Posterior vena cava (tissue), 2 donors: ENCODE measurements around the gene ZPBP. TPM values are rescaled to one million over a fixed set of nuclear protein-coding genes. Genes with fewer than 3 reads are reported as not detected.

Experiments used
- DNase-seq: peaks from one replicate; pipeline ENCODE4 v3.0.0-alpha.2; 2020; ENCODE audit warnings: low spot score
- intact Hi-C, 2 donors: fragments of 100-400 bp; cut with DNase I; formaldehyde crosslinking; loops; one replicate each; pipeline versions ENCODE4 v1.14.1 to v1.14.2; 2022 to 2023
- long read RNA-seq, 2 donors: library from polyadenylated mRNA; unstranded; transcript quantifications; one replicate each; pipeline ENCODE4 v2.0.0, GENCODE V29; 2020 to 2021
- total RNA-seq, 2 donors: library from RNA; stranded (reverse); fragmentation: NEBNext Ultra II Directional; extraction: Animal tissue kit (Norgen Biotek cat#: 25700); gene quantifications; one replicate each; pipeline ENCODE4 v1.2.1, GENCODE V29; 2021
- donor health status: DM: yes; HTN: yes; CAD: no.
- donor health status: DM: yes; HTN: yes; CAD: no.

ZPBP gene, protein sequence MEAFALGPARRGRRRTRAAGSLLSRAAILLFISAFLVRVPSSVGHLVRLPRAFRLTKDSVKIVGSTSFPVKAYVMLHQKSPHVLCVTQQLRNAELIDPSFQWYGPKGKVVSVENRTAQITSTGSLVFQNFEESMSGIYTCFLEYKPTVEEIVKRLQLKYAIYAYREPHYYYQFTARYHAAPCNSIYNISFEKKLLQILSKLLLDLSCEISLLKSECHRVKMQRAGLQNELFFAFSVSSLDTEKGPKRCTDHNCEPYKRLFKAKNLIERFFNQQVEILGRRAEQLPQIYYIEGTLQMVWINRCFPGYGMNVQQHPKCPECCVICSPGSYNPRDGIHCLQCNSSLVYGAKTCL
- not detected for total RNA-seq
- long read RNA-seq, donor 1, result 0 reads
- long read RNA-seq, donor 2, result 0 reads

DNA sequence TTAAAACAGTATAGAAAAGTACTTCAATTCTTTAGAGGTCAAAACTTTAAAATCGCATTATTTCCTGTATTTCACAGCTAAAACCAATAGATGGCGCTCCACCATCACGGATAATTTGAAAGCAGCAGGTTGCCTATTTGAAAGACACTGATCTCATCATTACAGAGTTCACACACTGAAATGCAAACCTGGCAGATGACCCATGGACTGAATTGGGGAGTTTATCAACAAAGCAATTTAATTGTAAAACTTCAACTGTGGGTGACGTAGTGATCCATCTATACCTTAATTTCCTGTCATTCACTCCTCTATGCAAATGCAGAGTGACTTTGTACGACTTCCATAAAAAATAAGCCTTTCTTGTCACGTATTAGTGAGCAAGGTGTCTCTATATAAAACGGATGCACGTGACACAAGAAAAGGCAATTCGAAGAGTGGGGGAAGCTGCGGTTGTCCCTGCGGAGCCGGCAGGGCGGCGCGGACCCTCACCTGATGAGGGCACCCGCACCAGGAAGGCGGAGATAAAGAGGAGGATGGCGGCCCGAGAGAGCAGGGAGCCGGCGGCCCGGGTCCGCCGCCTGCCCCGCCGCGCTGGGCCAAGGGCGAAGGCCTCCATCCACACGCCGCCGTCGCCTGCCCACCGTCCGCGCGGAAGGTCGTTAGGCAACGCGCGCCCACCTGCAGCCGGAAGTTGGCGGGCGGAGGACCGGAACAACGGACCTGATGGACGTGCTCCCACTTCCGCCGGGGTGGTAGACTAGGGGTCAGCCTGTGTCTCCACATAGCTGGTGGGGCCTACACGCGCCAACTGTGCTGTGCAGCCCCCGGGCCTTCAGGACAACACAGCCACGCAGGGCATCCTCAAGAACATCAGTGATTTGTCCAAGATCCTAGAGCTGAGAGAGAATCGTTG, at the start of gene ZPBP:
Gene ZPBP (minus strand): TSS at position 668 of the 913 bp plus-strand sequence. CDS start 52 bp downstream, at position 616.
- intact Hi-C loops, result loop anchor here in 1 of 2 donors (5.0 kb wide), 1 partner anchor 1274 kb away; no protein-coding TSS in a partner anchor
- DNase-seq, result peak; percentile 76

DNA sequence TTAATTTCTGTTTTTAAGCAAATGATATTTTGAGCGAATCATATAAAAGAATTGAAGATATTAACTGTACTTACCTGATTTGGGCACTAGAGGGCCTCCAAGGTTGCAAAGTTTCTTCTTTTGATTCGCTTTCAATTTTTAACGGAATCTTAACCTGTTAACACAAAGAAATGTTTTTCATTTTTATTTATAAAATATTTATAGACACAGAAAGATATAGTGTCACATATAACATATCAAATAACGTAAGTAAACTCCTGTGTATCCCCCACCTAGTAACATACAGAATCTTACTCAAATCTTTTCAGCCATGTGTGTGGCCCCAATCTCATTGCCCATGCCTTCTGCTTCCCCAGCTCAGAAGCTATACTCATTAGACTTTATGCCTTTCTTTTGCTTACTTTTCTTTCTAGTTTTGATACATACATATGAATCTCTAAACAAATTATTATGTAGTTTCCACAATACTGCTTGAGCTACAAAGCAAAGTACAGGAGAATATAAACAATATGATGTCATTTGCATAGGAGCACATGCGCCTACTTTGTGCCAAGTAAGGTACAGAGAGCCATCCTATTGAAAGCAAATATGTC, 49.5 kb upstream of the ZPBP start:
- no peak for DNase-seq
- intact Hi-C loops, result no loop called here

DNA sequence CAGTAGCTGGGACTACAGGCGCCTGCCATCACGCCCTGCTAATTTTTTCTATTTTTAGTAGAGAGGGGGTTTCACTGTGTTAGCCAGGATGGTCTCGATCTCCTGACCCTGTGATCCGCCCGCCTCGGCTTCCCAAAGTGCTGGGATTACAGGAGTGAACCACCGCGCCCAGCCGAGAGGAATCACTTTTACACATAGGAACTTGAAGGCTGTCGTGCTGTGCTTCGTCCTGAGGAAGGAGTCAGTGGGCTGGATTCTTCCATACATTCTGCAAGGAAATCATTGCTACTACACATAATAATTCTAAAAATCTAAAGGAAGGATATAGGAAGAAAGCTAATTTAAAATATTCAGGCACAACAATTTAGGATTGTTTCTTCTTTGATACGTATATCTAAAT, 48.8 kb upstream of the ZPBP start:
- DNase-seq, result no peak
- intact Hi-C loops, result no loop called here

DNA sequence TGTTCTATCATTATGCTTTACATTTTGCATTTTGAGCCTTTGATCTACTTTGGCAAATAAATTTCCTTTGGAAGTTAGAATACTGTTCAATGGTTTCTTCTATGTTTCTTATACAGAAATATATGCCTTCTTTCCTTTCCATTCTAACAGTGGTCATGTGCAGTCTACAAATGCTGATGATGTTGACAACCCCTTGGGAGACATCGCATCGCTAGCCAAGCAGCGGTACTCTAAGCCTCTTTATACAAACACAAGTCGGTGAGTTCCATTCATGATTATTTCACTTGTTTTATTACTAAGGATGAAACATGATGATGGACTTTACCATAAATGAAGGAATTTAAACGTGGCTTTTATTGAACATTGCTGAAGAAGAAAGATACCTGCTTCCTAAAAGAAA, 48.1 kb upstream of the ZPBP start:
- no peak for DNase-seq
- intact Hi-C loops, result no loop called here

DNA sequence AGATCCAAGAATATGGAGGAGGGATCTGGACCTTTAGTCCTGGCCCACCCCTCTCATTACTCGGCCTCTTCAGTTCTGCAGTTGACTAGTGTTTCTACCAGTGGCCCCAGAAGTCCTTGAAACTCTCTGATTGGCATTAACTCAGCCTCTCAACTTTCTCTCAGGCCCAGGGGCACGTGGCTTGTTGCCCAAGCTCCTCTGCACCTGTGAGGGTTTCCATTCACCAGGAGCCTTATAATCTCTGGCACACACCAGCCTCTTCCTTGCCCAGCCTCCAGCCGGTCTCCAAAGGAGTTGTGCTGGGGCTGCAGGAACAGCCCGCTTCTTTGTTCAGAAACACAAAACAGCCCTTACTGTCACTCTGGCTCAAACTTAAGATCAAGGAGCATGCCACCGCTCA, 47.6 kb upstream of the ZPBP start:
- no peak for DNase-seq
- intact Hi-C loops, result no loop called here

DNA sequence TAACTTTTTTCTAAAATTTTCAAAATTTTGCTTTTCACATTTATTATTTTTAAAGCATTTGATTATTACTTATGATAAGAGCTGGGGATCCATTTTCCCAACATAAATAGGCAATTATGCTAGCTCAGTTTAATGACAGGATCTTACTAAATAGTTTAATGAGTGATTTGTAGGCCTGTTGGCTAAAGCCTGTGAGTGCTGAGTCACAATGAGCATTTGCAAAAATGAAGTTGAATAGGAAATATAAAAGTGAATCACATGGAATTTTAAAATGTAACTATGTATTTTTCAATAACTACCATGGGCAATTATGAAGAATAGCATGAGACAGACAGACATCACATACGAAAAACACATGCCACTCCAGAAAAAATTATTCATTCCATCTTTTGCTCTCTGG, 45.1 kb upstream of the ZPBP start:
- intact Hi-C loops, result no loop called here
- no peak for DNase-seq

DNA sequence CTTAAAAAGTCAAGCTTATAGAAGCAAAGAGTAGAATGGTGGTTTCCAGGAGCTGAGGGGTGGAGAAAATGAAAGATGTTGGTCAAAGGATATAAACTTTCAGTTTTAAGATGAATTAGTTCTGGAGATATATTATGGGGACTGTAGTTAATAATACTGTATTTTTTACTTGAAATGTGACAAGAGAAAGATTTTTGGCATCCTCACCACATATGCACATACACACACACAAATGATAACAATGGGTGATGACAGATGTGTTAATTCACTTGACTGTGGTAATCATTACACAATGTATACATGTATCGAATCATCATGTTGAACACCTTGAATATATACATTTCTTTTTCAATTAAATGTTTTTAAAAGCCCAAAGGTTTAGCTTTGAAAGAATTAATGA, 32.7 kb upstream of the ZPBP start:
- DNase-seq, result no peak
- intact Hi-C loops, result no loop called here

DNA sequence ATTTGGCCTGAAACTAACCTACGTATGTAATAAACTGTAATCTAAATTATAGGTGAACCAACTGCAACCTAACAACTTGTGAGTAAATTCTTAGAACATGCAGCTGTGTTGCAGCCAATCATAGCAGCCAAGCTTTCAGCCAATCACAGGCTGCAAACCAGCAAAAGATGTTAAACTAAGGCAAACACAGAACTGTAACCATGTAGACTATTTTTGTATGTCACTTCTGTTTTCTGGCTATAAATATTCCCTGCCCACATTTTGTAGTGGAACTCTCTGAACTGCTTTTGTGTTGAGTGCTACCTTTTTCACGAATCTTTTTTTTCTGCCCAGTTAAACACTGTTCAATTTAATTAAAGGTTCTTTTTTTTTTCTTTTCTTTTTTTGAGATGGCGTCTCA, 28.2 kb upstream of the ZPBP start:
- intact Hi-C loops, result no loop called here

DNA sequence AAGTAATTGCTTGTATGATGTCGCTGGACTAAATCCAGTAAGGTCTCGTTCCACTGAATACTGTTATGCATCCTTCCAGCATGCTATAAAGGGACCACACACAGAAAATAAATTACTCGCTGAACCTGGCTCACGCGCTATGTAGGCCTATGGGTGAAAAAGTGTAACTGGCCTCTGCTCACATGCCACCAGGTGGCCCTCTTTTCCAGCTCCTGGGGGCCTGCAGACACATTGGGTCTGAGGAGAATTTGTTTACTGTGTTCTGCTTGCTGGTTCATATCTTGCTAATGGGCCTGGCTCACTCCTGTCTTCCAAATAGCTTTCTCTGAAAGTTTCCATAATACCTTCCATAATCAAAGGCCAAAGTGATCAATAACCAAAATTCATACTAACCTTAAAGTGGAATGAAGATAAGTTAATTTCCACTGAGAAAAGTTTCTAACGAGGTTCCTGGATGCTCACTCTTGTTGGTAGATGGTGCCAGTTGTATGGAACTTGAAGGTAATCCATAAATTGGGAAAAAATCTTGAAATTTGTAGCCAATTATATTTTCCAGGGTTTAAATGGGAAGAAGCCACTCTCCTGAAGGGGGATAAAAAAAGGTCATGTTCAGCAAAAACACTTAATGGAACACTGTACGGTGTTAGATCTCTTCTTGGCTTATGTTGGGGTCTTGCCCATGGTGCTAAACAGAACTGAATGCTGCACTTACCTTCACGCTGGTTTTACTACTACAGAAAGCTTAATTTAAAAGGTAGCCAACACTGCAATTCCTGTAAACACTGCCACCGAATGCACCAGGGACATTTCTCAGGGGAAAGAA, 27.0 kb upstream of the ZPBP start:
- intact Hi-C loops, result no loop called here

More for the DNA sequence above, 28.2 kb upstream of the ZPBP start:
- no peak for DNase-seq

DNA sequence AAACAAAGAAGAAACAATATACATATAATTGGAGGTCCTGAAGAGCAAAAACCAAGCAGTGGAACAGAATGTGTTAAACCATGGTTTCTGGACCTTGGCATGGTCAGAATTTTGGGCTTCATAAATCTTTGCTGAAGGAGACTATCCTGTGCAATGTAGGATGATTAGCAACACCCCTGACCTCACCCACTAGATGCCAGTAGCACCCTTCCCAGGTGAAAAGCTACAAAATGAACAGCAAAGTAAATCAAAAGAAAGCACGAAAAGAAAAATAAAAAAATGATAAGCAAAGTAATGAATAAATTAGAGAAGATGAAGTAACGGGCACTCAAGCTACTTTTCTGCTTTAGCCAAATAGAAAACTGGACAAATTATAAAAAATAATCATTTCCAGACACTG, 19.2 kb upstream of the ZPBP start:
- no peak for DNase-seq
- intact Hi-C loops, result no loop called here

More for the DNA sequence above, 27.0 kb upstream of the ZPBP start:
- DNase-seq, result no peak

DNA sequence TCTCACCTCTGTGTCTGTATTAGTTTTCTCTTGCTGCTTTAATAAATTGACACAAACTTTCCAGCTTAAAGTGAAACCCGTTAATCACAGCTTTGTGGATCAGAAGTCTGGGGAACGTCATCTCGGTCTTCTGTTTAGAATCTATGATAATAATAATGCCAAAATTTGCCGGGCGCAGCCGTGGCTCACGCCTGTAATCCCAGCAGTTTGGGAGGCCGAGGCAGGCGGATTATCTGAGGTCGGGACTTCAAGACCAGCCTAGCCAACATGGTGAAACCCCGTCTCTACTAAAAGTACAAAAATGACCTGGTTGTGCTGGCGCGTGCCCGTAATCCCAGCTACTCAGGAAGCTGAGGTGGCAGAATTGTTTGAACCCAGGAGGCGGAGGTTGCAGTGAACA, 8.8 kb upstream of the ZPBP start:
- intact Hi-C loops, result no loop called here
- DNase-seq, result no peak

DNA sequence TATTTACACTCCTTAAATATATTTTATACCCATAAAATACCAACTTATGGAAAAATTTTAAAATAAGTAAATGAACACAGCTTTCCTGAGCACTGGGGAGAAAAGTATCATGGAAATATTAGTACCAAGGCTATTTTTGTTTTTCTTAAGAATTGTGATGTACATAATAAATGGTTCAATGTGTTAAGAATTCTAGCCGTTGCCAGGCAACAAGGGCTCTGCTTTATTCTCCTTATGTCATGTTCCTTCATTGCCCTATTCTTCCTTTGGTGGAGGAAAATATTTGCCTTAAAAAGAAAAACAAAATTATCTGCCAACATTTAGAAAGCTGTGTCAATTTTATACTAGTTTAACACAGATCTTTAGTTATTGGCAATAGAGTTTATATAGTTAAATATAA, 2.6 kb upstream of the ZPBP start:
- no peak for DNase-seq
- intact Hi-C loops, result no loop called here

DNA sequence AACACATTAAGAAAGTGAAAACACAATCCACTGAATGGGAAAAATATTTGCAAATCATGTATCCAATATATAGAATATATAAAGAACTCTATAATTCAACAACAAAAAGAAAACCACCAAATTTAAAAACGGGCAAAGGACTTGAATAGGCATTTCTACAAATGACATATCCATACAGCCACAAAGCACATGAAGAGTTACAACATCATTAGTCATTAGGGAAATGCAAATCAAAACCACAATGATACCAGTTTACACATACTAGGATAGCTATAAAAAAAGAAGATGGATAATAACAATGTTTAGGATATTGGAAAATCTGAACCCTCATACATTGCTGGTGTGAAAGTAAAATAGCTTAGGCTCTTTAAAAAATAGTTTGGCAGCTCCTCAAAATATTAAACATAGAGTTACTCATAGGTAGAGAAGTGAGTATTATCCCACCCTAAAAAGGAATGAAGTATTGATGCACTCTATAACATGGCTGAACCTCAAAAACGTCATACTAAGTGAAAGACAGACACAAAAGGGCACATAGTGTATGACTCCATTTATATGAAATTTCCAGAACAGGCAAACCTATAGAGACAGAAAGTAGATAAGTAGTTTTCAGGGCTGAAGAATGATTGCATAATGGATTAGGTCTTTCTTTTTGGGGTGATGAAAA, 4.5 kb downstream of the ZPBP start:
- intact Hi-C loops, result no loop called here
- no peak for DNase-seq

DNA sequence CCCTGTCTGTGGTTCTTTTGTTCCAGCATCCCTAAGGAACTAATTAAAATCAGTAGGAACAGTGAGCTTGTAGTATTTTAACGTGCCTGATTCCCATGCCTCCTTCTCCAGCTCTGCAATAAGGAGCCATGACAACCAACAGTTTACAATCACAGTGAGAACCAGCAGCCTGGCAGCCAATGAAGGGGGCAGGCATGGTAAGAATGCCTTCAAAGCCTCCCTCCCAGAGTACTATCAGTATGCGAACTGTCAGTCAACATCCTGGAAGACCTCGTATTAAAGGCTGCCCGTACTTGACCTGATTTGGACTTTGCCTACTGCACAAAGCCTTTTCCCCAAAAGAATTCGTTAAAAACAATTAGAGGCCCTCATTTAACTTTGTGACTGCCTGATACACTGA, 7.7 kb downstream of the ZPBP start:
- intact Hi-C loops, result no loop called here
- DNase-seq, result no peak

DNA sequence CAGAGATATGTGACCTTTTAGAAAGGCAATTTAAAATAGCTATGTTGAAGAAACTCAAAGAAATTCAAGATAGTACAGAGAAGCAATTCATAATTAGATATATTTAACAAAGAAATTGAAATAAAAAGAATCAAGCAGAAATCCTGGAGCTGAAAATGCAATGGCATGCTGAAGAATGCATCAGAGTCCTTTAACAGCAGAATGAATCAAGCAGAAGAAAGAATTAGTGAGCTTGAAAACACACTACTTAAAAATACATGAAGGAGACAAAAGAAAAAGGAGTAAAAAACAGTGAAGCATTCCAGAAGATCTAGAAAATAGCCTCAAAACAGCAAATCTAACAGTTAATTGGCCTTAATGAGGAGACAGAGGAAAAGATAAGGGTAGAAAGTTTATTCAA, 20.0 kb downstream of the ZPBP start:
- intact Hi-C loops, result no loop called here
- no peak for DNase-seq

DNA sequence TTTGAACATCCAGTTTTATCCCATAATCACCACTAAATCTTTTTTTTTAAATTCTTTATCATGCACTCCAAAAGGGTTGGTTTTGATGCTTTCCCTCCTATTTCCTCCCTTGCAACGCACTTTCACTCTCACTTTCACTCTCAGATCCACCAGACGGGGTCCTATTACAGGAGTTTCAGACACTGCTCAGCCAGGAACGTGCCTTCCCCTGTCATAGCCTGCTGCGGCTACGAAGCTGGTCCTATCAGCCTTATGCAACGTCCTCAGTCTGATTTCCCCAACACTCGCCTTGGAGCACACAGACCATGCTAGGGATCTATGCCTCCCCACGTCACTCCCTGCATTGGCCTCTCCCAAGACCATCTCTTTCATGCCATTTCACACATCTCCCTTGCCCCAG, 23.4 kb downstream of the ZPBP start:
- peak; percentile 83 for DNase-seq

DNA sequence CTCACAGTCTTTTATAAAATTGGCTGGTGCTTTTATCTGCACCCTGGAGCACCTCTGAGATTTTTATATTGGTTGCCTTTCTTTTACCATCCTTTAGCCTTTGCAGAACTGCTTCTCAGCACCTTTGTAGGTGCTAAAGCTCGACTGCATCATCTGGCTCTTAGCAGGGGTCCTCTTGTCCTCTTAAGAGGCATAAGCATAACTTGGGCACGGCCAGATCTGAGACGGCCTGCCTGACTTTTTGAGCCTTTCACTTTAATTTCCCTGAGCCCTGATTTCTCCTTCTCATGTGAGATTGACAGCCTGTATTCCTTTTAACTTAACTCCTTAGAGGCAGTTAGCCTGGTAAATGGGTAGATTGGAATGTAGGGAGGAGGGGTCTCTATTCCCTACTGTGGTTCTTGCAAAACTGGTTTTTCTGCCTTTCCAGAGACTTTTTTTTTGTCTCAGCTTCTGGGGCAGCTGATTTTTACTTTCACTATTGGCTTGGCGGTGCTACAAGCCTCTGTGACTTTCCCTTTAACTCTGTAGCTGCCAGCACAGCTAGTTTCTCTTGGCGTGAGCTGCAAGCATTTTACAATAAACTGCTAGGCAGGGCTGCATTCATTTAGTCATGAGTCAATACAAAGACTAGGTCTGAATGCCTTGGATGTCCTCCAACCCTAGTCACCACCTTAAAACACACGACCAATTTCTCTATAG, 24.0 kb downstream of the ZPBP start:
- intact Hi-C loops, result no loop called here
- no peak for DNase-seq

More for the DNA sequence above, 23.4 kb downstream of the ZPBP start:
- intact Hi-C loops, result no loop called here

DNA sequence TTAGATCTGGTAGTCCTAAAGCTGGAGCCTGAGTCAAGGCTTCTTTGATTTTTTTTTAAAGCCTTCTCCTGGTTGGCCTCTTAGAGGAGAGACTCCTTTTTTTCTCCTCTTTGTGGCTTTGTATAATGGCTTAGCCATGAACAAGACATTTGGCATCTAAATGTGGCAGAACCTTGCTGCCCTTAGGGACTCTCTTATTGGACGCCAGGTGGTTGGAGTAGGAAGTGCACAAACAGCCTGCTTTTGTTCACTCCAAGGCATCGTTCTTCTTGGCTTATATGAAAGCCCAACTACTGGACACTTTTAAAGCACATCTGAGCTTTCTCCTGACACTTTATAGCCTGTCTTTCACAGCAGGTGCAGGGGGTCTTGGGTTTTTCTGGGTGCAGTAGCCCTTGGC, 25.0 kb downstream of the ZPBP start:
- intact Hi-C loops, result no loop called here
- no peak for DNase-seq
